GM21423 (cell line): ENCODE results near the gene VSIR.

Source experiments
- ATAC-seq: cut with Tn5 transposase; IDR thresholded peaks from one replicate; pipeline ENCODE4 v1.9.1; 2021; ENCODE audit warnings: mild to moderate bottlenecking, moderate library complexity; ENCODE audit not compliant: unreplicated experiment

Gene VSIR

DNA sequence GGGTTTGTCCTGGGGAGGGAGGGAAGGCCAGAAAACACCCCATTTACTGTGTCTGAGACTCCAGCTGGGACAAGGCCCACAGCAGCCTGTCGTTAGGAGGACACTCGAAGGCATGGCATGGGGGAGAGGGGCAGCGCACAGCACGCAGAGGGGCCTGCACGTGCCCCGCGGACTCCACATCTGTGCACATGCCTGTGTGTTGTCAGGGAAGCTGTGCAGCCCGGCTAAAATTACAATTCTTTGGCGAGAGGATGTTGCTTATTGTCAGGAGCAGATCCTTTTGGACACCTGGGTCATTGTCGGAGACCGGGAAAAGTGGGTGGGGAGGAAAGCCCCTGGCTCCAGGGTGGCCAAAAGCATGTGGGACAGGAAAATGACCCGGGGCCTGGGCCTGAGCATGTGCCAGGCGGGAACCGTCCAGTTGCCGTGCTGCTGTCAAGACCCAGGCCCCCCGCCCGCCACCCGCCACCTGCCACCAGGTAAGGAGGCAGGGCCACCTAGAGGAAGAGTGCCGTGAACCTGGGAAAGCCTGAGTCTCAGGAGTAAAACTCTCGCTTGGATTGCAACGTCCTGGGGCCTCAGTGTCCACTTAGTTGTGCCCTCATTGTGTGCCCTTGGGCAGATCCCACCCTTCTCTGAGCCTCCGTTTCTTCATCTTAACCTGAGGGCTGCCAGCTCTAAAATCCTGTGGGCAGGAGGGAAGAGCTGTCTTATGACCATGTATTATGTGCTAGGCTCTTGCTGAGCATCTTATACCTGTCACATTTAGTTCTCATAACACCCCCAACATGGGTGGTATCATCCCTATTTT lies 7.2 kb downstream of the VSIR start:
- no peak for ATAC-seq

DNA sequence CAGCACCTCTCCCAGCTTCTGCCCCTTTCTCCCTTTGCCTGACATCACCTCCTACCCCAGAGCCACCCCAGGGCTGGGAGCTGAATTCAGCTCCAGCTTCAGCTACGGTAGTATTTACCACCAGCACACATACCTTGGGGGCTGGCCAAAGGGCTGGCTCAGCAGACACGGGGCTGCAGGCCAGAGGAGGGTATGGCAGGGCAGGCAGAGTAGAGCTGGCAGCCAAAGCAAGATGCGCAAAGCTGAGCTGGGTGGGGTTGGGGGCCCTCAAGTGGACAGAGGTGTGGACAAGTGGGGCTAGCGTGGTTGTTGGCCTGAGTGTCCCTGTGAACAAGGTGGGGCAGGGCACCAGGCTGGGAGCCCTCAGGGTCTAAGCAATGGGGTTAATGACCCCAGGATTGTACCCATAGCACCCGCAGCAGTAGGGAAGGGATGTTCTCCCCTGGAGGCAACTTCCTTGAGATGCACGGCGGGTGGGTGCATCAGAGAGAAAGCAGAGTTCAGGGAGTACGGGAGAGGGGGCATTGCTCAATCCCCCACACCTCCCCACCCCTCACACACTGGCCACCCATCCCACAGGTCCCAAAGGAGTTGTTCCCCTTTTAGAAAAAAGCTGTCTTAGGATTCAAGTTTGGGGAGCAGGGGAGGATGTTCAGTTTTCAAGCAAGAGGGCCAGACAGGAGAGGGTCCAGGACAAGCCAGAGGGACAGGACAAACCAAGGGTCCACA lies 8.0 kb downstream of the VSIR start:
- ATAC-seq: no peak

DNA sequence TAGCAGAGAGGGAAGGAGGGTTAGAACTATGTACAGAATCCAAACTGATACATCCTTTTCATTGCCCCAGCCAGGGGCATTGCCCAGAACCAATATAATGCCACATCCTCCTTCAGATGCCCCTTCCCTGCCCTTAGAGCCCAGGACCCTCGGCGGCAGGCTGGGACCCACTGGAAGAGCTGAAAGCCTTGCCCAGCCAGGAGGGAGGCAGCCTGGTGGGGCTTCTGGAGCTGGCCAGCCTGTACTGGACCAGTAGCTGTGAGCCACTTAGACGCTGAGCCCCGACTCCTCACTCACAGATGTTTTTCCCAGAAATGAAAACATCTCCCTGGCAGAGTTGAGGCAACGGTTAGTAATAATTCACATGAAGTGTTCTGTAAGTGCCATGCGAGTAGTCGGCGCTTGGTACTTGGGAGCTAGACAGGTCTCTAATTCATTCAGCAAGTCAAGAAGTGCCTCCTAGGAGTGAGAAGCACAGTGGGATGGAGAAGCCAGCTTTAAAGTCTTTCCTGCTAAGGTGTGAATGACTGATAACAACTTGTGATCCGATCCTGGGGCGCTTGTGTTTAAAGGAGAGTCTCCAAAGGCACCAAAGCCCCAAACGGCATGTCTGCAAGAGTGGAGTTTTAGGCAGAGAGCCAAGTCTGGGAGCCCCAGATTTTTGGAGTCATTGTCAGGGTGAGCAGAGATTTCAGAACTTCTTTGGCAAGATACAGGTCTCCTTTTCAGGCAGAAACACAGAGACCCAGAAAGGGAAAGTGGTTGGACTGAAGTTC lies 9.8 kb downstream of the VSIR start:
- ATAC-seq: no peak

DNA sequence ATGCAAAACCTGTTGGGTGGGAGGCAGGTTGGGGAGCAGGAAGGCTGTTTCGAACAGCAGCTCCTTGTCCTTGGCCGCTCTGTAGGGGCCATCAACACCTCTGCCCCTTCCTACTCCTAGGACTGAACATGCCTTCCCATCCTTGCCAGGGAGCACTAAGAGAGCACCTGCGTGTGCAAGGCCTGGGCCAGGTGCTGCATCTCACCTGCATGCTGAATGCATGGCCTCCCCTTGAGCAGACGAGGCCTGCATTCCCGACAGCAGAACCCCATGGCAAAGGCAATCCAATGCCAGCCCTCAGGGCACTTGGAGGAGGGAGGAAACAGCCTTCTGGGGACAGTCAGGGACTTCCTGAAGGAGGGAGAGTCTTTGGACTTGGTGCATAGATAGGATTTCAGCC lies 11.0 kb downstream of the VSIR start:
- ATAC-seq: no peak

DNA sequence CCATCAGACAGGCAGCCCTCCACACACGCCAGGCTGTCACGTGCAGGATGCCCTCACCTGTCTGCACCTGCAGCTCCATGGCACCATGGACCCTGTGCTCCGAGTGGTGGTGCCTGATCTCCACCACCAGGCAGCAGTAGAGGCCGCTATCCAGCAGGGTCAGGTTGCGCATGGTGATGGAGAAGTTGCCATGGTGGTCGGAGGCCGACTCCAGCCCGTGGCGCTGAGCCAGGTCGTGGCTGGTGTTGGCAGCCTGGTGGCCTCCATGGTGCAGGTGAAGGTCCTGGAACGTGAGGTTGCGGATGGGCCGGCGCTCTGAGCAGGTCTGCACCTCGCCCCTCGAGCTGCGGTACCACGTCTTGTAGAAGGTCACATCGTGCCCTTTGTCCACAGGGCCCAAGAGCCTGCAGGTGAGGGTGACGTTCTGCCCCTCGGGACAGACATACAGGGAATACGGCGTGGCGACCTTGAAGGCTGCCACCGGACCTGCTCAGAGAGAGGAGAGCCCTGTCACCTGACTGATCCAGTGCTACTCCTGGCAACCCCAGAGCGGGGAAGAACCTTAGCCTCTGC lies 11.7 kb downstream of the VSIR start:
- ATAC-seq: no peak

DNA sequence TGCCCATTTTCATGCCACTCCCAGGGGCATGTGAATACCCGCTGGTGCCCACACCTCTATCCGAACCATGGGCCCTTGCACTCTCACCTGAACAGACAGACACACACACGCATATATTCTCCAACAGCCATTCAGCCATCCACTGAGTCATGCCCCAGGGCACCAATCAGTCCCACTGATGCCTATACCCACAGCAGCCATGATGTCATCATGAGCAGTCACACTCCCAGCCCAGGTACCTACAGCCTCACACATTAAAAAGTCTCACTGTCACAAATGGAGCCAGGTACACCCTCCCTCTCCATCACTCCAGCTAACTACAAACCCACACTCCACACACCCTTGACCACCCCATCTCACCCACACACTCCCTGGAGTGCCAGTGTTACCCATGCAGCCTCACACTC lies 12.2 kb downstream of the VSIR start:
- ATAC-seq: no peak

DNA sequence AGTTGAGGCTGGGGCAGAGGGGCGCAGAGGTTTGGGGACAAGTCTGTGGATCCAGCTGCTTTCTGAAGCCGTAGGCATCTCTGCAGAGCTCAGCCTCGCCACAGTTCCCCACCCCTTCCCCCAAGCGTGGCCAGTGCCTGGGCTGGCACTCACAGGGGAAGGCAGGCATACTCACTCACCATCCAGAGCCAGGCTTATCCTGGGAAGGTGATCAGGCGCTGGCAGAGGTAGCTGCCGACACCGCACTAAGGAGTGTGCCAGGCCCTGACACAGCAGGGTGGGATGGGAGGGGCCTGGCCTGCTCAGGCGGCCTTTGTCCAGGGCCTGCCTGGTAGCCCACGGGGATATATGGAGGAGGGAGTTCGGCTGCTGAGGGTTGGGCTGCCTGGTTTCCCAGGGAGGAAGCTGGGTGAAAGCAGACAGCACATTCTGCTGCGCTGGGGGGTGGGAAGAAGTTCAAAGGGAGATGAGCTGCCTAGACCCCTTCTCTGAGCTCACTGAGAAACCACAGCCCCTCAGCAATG lies 15.9 kb downstream of the VSIR start:
- ATAC-seq: no peak

DNA sequence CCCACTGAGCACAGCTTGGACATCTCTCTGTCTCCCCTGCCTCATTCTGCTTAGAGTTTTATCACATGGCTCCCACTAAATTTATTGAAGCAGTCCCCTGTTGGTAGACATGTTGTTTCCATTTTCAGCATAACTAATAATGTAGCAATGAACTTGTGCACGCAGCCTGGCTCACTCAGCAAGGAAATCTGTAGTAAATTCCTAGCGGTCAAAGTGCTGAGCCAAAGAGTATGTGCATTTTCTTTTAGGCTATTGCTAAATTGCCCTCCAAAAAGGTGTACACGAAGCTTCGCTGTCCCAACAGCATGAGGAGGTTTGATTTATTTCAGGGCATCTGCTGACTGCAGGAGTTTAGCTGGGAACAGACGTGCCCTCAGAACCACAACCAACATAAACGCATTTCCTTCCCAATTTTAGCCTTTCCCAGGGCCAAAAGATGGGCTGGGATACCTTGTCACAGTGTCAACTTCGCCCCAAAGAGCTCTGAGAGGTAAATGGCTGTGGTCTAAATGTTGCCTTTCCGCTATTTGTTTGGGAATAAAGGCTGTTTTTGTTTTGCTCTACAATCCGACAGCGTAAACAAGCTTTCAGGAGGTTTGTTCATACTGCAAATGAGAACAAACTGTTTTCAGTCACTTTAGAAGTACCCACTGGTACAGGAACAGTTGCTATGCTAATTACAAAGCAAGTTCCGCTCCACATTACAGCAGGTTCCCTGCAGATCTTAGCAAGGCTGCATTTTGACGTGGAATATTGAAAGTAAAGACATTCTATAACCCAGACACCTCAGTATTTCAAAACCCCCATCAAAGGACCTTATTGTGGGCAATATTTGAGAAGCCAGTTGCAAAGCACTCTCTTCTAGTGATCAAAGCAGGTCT lies 16.8 kb downstream of the VSIR start:
- ATAC-seq: no peak

DNA sequence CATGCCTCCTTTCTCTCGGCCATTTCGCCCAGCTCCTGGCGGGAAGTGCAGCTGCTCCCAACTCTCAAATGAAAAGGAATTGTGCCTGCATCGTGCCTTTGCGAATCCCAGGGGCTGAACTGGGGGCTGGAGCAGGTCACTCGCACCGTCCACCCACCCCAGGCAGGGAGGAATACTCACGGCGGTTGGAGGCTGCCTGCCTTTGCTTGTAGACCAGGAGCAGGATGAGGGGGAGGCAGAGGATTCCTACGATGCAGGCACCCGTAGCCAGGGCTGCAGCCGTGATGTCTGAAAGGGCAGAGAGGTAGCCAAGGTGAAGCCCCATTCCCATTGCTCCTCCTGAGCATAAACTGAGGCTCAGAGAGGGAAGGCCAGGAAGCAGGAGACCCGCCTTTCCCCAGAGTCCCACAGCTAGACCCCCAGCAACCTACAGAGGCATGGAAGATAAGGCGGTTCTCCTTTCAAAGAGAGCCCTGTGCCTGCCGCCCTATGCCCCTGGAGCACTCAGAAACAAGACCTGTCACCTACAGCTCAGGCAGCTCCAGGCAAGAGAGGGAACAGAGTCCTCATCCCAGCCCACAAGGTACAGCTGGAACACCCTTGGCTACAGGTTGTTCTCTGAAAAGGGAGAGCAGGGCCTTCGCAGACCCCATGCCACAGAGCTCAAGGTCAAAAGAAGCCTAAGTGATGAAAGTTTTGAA lies 18.0 kb downstream of the VSIR start:
- no peak for ATAC-seq

DNA sequence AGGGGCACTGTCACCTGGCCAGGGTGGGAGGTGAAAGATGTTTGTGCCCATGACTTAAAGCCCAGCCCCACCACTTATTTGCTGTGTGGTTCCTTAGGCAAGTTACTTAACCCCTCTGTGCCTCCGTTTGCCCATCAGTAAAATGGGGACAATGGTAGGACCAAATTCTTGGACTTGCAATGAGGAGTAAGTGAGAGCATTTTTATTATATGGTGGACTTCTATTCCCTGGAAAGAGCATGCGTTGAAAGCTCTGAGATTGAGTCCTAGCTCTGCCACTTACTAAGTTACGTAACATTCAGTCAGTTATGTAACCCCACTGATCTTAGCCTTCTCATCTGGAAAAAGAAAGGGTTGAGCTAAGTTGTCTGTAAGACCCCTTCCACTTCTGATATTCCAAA lies 18.8 kb downstream of the VSIR start:
- ATAC-seq: no peak

DNA sequence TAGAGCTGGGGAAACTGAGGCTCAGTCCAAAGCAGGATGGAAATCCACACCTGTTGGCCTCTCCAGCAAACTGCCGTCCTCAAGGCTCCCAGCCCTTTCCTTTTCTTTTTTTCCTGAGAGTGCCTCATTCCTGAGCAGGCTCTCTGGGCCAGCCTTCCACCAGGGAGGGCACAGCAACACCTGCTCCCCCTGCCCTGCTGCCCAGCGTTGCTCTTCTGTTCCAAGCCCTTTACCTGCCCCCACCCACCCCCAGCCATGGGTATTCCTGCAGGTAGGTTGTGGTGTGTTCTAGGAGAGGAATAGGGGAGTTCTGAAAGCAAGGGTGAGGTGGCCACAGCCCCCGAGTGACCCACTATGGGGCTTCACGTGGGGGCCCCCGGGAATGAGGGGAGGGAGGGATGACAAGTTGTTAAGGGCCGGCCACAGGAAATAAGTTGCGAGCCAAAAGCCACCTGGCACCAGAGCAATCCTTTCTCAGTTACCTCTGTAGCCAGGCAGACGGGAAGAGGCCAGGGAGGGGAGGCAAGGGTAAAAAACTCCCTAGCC lies 19.3 kb downstream of the VSIR start:
- ATAC-seq: no peak

DNA sequence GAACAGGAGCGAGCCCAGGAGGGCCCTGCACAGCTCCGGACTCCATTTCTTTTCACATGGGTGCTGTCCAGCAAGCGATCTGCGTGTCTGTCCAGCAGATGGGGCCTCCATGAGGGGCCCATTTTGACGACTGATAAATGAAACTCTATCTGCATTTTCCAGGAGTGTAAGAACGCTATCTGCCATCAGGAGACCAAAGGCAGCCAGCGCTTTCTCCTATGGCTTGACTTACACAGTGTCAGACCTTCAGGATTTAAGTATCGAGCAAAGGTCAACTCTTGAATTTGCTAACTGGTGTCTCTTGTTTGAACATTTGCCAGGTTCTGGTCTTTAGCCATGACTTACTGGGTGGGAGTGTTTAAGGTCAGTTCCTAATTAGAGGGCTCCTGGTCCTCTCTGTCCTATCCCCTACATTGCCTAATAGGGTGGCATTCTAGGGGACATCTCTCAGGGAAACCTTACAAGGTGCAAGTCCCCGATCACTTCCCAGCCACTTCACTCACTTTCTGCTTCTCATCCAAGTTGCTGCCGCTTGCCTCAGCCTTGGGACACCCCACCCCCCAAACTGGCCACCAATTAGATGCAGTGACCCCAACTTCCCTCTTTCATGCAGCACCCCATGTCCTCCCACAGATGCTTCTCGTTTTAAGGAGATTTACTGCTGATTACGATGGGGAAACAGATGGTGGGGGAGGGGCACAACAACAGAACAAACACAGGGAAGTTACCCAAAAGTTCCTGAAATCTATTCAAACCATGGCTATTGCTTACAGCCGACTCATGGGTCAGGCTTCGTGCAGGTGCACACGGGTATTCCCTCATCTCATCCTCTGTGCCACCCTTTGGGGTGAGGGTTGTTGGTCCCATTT lies 20.0 kb downstream of the VSIR start:
- ATAC-seq: no peak

DNA sequence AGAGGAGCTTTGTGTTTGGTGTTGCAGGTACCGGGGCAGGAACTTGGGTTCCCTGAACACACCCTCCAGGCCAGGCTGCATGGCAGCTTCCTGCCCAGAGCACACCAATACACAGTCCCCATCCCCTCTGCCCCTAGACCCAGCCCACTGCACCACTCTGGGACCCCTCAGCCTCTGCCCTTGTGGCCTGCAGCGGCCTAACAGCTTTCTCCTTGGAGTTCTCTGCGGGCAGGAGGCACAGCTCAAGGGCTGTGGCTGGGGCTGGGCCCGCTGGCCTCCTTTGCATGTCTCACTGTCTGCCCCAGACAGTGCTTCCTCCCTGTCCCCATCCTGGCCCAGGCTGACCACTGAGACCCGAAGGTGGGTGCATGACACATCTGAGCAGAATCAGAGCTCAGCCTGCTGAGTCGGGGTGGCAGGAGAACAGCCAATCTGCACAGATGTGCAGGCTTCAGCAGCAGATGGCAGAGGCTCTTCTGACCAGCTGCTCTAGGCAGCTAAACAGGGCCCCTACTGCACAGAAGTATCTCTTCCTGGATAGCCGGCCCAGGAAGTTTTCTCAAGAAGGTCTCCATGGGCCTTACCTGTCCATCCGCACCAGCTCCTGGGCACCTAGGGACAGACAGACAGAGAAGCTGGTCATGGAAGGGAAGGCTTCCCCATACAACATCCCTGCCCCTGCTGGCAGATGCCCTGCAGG lies 20.8 kb downstream of the VSIR start:
- ATAC-seq: no peak

DNA sequence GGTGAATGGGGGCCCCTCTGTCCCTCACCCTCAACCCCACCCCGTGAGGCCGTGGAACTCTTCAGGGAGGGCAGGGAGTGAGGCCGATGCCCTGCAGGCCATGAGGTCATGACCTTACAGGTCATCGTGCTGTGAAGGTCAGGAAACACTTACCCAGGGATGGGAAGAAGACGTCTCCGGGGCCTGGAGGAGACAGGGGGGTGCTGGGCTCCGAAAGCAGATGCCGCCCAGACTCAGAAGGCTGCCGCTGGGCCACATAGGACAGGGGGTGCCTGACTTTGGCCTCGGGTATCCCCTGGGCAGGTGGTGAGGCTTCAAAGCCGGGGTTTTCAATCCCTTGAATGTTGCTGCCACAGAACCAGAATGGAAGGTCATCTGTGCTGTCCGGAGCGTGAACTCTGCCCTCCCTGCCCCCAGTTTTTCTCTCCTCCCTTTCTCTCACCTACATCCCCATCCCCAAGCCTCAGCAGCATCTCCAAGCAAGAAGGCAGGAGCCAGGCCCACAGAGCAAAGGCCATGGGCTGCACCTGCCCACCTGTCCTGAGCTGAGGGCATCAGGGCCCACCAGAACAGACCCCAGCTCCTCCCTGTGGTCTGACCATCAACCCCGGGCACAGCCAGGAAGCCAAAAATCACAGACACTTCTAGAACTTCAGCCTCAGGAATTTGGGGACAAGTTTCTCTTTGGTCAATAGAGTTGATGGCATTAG lies 21.6 kb downstream of the VSIR start:
- ATAC-seq: no peak

DNA sequence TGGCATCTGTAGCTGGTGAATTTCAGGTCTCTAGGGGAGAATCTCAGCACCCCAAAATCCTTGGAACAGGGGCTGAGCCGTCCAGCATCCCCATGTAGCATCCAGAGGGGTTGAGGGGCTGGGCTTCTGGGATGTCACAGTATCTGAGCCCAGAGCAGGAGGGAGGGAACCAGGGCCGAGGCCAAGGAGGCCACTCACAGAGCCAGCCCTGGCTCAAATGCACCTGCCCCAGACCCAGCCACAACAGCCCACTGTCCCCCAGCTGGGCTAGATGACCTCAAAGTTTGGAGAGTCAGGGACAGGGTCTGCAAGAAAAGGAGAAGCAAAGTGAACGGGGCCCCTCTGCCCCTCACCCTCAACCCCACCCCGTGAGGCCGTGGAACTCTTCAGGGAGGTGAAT lies 22.3 kb downstream of the VSIR start:
- no peak for ATAC-seq

DNA sequence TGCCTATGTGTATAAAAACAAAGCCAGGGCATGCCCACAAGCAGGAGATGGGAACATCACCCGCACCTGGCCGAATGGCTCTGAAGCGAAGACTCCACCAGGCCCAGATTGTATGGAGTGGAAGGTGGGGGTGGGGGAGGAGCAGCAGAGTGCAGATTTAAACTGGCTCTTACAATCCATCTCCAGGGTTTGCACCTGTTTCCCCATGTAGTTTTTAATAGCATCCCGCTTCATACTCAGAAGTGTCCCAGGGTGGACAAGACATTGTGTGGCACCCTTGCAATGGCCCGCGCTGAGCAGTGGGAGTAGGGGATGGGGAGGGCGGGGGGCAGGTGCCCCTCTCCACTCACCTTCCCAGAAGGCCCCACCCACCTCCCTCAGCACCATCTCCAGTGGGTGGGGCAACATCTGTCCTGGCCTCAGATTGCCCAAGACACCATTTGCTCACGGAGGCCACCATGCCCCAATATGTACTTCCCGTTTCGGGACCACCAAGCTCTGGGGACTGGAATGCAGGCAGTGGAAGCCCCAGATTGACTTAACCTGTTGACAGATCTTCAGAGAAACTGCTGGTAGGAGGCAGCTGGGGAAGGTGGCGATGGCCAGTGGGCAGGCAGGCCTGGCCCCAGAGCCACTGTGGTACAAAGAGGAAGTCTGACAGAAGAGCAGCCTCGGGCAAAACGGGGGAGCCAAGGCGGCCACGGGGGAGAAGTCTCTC lies 23.0 kb downstream of the VSIR start:
- no peak for ATAC-seq
